ENCODE measurements around the gene GMPR.
A peak's percentile ranks its signal among the peaks of the same experiment; 100 is the strongest.

GMPR gene

DNA sequence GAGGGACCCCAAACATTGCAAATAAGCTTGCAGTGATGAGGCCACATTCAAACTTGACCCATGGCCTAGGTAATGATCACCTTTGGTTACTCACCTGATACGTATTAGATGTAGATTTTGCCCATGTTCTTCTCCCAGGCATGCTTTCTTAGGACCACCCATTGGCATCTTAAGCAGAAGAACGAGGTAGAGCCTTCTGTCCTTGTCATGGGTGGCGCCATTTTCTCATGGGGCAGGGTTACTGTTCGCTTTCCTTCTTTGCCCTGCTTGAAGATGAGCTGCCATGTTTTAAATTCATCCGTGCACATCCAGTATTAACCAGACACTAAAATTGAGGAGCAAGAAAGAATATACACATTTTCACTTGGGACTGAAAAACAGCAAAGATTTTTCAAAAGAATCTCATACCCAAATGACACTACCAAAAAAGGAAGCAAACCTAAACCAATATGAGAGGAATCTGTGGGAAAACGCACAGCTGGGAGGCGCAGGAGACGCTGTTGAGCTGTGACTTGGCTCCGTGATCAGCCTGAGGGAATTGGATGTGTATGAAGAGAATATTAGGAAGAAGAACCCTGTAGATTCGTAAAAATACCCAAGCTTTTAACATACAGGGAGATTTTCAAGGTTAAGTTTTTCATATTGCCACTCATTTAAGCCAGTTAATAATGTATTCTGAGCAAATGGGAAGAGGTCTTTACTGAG, 36.6 kb downstream of the GMPR start:
- DNase-seq, result no peak

DNA sequence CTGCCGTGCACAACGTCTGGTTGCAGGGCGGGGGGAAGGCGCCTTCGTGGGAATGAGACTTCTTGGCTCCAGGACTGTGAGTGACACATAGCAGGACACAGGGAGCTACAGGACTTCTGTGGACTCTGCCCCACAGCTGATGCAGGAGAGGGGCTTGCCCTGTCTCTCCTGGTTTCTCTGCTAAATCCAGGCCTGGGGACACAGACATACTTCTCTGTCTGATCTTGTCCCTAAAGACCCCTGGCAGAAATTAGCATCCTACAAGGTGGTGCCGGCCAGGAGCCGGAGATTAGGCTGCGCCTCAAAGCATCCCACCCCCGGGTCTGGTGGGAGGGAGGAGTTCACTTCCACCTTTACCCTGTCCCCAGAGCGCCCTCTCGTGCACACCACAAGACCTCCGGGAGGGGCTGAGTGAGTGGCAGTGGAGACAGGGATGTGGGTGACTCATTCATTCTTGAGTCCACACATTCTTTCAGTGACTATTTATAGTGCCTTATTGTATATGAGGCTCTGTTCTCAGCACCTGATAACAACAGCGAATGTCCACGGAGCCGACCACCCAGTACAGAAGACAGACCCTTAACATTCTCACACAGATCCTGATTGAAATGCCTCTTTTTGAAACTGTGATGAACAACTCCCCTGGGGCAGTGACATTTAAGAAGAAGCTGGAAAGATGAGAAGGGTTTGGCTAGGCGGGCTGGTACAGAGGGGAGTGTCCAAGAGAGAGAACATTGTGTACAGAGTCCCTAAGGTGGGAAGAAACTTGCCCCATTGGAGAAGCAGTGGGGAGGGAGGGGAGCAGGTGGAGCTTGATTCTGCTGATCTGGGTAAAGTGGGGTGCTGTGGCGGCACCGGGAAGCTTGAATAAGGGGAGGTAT, 39.0 kb downstream of the GMPR start:
- peak; percentile 41 for DNase-seq

- no peak for DNase-seq
Observed at GRCh38 chr6:16278048-16278724, 39.8 kb downstream of the GMPR start.

- no peak for DNase-seq
Observed at GRCh38 chr6:16278750-16279149, 40.4 kb downstream of the GMPR start.

DNA sequence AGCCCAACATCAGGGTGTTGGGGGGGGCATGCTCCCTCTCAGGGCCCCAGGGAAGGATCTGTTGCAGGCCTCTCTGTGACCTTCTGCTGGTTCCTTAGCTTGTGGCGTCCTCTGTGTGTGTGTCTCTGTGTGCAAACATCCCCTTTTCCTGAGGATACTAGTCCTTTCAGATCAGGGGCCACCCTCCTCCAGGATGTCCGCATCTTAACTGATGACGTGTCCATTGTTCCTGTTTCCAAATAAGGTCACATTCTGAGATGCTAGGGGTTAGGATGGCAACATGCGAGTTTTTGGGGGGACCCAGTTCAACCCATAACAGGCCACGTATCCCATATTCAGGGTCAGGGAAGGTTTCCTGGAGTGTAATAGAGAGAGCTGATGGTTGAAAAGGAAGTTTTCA, 40.9 kb downstream of the GMPR start:
- no peak for DNase-seq

GRCh38 chr6:16282370-16282769, 44.0 kb downstream of the GMPR start:
- no peak for DNase-seq

DNA sequence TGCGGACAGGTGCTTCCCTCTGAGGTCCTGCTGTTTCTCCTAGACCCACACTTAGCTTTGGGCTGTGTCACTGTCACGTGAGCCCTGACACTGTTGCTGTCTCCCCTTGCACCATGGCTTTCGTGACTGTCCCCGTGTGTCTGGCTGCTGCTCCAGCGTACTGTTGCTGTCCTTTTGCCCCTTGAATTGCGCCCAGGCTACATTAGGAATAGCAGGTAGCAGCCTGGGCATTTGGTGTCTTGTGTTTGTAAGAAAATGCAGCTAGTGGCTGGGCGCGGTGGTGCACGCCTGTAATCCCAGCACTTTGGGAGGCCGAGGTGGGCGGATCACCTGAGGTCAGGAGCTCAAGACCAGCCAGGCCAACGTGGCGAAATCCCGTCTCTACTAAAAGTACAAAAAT, 46.1 kb downstream of the GMPR start:
- no peak for DNase-seq

DNA sequence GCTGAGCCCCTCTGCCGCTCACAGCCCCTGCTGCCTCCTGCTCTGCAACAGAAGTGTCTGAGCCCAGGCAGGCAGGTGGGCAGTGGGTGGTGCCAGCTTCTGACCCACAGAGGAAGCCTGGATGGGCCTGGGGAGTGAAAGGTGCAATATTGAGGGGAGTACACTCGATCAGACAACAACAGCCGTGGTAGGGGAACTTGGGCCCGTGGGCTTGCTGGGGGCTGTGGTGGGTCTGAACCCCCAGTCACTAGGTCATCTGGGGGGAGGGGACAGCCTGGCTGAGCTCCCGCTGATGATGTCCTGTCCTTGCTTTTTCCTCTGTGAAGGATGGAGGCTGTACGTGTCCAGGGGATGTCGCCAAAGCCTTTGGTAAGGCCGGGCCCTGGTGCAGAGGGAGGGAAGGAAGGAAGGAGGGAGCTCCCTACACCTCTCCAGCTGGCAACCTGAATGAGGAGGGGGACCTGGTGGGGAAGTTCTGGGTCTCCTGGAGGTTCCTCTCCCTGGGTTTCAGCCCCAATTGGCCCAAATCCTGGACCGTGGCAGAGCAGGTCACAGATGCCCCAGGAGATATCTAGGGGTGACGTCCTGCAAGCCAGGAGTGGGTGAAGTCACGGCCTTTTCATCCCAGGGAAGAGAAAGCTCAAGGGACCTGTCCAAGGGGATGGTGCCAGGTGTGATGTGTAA, 47.2 kb downstream of the GMPR start:
- no peak for DNase-seq

DNA sequence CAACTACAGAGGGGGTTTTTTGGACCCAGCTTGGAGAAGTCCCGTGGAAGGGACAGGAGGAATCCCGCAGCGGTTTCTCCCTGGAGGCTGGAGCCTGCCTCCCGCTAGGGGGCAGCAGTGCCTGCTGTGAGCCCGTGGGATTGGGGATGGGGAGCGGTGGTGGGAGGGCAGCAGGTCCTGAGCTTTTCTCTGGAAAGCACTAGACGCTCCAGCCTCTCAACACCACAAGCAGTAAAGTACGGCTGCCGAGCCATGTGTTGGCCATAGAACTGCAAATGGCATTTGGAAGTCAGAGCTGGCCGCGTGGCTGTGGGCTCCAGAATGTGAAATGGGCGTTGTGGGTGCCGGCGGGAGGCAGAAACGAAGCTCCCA, 47.8 kb downstream of the GMPR start:
- DNase-seq, result peak; percentile 33

GRCh38 chr6:16288163-16288562, 49.8 kb downstream of the GMPR start:
- no peak for DNase-seq

- no peak for DNase-seq
Observed at GRCh38 chr6:16291739-16292138, 53.4 kb downstream of the GMPR start.

GRCh38 chr6:16292432-16292831, 54.0 kb downstream of the GMPR start:
- no peak for DNase-seq

- DNase-seq, result no peak
Observed at GRCh38 chr6:16292942-16293341, 54.6 kb downstream of the GMPR start.

GRCh38 chr6:16294371-16294770, 56.0 kb downstream of the GMPR start:
- no peak for DNase-seq

- DNase-seq, result no peak
Observed at GRCh38 chr6:16295060-16295459, 56.7 kb downstream of the GMPR start.

- no peak for DNase-seq
Observed at GRCh38 chr6:16295471-16295870, 57.1 kb downstream of the GMPR start.

- DNase-seq, result no peak
Observed at GRCh38 chr6:16296061-16296670, 57.8 kb downstream of the GMPR start.

DNA sequence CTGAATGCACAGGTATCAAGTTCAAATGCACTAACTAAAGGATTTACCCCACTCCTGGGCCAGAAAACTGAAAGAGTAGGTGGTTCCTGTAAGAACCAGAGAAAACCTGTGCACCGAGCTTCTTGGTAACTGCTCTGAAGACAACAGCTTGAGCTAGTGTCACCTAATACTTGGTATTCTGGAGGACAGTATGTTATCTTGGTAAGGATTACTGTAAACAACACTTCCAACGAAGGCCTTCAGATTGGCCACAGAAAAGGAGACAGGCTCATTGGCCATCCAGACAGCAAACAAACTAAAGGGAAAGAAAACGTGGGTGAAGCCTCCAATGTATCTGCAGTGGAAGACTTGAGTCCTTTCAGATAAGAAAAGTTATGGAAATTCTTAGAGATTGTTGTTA, 61.5 kb downstream of the GMPR start:
- DNase-seq, result no peak

- DNase-seq, result no peak
Observed at GRCh38 chr6:16301511-16301910, 63.1 kb downstream of the GMPR start.

GRCh38 chr6:16302721-16303552, 64.5 kb downstream of the GMPR start:
- DNase-seq, result no peak

DNA sequence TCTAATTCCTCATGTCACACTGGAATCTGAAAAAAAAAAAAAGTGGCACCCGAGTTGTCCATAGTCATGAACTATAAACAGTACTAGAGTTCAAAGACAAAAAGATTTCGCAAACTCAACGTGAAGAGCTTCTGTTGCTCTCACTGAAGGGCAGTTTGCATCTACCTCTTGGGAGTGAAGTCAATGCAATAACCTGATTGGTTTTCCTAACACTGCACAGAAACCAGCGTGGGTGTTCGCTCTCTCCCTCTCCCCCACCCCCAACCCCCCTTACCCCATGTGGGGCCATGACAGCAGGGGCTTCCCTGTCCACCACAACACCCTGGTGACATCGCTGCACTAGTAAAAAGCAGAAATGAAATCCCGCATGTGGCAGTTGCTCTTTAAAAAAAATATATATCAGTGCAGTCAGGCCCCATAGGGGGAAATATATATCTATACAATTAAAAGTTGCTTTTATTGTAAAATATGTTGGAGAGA, 66.9 kb downstream of the GMPR start:
- no peak for DNase-seq

GRCh38 chr6:16305788-16306187, 67.4 kb downstream of the GMPR start:
- no peak for DNase-seq

All from activated CD4-positive, alpha-beta T cell treated with anti-CD3 and anti-CD28 coated beads, Interleukin-10, Interleukin-2, amounts not matched to agents 100 ng/mL and 50 ng/mL, durations not matched to agents 16 hours and 8 hours (primary cell).